IPS-18c (cell line): ENCODE data around the gene RREB1.

Experiments
- H3K4me3 ChIP-seq: 2 replicates; pipeline ENCODE4 v1.7.0; 2013; ENCODE audit warnings: low read depth, mild to moderate bottlenecking, low read length, moderate library complexity; ENCODE audit not compliant: insufficient read depth
- H3K9me3 ChIP-seq: one replicate; pipeline ENCODE4 v1.6.1; 2013; ENCODE audit warnings: mild to moderate bottlenecking, low read length, moderate library complexity; ENCODE audit not compliant: control insufficient read depth, insufficient read depth

Gene RREB1

DNA sequence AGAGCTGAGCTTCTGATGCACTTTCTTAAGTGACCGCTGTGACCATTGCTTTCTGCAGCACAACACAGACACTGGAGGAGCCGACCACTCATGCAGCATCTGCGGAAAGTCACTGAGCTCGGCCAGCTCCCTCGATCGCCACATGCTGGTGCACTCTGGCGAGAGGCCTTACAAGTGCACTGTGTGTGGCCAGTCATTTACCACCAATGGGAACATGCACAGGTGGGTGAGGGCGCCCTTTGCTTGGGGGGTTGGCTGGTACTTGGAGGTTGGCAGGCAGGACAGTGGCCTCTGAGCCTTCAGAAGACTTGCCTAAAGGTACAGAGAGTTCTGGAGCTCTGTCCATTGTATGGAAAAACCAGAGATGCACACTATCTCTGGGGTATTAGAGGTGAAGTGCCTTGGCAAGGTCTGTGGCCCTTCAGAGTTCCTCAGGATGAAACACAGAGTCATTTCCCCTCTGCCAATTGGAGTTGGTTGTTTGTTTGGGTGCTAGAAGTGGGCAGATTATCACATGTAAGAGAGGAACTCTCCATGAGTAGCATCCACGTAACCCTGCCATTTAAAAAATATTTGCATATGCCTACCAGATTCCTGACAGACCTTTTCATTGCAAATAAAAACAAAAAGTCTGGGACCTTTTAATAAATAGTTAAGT, 81.5 kb downstream of the RREB1 start:
- no peak overlapping the region for H3K4me3 ChIP-seq

DNA sequence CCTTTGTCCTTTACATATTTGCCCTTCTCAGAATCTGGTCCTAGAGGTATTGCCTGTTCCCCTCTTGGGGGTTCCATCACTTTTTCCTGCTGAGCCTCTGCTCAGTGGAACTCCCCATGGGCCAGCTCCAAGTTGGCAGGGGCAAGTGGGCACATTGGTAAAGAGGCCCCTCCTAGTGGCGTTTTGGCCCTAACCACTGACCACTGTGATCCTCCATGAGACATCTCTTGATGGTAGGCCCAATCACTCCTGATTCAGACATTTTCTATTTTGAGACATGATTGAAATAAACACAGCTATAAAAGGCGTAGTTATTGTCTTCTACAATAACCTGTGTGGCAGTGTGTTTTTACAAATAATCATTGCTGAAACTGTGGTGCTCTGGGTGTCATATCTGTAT, 83.0 kb downstream of the RREB1 start:
- Histone ChIP-seq H3K9me3 (no peaks in the 10 kb centered on the region), H3K4me3 (no peak overlapping the region)

More for the DNA sequence above, 81.5 kb downstream of the RREB1 start:
- peaks cover 2% of the 10 kb centered on the region for H3K9me3 ChIP-seq

DNA sequence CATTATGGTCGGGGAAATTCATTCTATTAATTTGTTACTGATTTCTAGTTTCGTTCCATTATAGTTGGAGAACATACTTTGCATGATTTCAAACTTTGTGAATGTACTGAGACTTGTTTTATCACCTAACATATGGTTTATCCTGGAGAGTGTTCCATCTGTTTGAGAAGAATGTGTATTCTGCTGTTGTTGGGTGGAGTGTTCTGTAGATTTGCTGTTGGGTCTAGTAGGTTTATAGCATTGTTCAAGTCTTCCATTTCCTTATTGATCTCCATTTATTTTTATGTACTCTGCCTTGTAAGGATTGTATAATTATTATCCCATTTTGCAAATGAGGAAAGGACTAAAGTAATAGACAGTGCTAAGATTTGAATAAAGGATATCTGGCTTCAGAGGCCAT, 85.4 kb downstream of the RREB1 start:
- Histone ChIP-seq H3K9me3 (no peaks in the 10 kb centered on the region), H3K4me3 (no peak overlapping the region)

DNA sequence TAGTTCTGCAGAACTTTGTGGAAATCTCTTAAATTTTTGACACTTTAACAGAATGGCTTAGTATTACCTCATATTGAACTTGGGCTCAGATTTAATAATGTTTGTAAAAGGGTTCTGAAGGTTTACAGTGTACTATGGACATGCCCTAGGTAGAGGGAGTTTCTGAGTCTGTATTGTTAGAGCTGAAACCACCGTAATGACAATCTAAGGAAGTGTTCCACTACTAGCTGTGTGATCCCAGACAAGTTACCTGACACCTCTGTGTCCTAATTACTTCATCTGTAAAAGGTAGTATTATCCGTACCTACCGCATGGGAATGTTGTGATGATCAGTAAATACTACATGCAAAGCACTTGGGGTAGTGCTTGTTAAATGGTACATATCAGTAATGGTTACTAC, 86.9 kb downstream of the RREB1 start:
- no peaks in the 10 kb centered on the region for H3K9me3 ChIP-seq

DNA sequence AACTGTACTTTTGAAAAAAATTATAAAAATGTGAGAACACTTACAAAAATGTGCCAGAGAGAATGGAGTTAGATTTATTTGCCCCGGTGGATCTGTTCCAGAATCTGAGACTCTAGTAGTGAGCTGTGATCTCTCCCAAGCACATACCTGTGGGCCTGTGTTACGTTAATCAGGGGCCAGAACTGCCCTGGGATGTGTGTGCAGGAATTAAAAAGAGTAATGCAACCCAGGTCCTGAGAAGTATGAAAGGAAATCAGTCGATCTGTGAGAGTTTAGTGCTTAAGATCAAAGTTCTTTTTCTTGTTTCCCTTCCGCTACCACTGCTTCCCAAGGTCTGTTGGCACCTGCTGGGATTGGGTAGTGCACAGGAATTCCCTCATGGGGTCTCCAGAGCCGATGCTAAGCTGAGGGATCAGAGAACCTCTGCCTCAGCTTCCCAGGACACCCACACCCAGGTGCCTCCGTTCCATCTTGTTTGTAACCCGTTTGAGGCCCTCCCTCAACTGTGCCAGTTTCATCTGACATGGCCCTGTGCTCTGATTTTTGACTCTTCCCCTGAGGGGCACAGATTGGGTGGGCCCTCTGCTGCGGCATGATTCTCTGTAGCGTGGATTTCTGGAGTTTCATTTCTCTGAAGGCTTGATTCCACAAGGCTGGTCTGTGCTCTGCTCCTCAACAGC, 87.7 kb downstream of the RREB1 start:
- H3K9me3 ChIP-seq: no peaks in the 10 kb centered on the region
- H3K4me3 ChIP-seq: no peak overlapping the region

More for the DNA sequence above, 86.9 kb downstream of the RREB1 start:
- H3K4me3 ChIP-seq: no peak overlapping the region

DNA sequence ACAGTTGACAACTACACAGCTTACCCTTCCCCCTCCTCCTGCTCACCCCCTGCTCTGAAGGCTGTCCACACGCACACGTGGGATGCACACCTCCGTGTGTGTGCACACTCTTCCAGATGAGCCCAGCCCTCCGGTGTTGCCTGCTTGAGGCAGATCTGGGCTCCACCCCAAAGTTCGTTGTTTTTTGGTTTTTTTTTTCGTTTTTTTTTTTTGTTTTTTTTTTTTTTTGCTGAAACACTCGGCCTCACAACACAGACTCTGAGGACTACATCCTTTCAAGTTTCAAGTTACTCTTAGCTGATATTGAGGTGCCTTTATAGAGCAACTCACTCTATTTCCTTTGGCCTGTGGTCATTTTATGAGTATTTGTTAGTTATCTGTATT, 88.2 kb downstream of the RREB1 start:
- Histone ChIP-seq H3K9me3 (no peaks in the 10 kb centered on the region), H3K4me3 (no peak overlapping the region)

DNA sequence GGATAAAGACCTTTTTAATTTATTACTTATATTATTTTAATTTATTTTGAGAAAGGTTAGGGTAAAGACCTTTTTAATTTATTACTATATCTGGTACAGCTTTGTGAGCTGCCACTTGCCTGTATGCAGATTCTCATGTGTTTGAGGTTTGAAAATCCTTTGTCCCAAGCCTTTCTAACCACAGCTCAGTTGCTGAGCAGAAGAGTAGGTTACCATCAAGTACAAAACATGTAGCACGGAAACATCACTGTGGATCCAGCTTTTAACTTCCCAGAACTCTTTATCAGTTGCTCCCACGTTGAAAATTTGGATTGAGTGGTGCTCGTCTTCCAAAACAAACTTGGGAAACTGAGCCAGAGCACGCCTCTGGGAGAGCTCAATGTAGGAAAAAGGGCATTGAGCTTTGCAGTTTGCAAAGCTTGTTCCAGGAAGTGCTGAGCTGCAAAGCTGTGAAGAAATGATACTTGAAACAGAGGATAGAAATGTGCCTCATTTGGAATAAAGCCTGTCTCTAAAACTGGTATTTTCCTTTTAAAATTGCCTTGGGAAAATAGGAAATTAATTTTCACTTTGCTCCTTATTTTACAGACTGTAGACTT, 89.0 kb downstream of the RREB1 start:
- no peaks in the 10 kb centered on the region for H3K9me3 ChIP-seq
- no peak overlapping the region for H3K4me3 ChIP-seq

DNA sequence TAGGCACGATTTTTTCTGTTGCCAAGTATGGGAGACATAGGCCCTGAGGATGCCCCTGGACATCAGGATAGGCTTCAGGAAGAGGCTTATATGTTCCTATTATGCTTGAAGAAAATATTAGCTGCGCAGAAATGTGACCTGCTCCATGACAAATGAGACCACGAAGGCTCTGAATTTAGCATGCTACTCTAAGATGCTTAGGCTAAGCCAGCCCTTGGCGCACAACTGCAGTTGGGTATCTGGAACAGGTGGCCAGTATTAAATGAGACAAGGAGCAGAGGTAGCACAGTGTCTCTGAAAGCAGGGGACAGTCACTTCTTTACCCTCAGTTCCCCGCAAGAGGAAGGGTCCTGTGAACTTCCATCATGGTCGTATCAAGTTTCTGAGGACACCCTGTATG, 90.0 kb downstream of the RREB1 start:
- no peak overlapping the region for H3K4me3 ChIP-seq
- no peaks in the 10 kb centered on the region for H3K9me3 ChIP-seq

DNA sequence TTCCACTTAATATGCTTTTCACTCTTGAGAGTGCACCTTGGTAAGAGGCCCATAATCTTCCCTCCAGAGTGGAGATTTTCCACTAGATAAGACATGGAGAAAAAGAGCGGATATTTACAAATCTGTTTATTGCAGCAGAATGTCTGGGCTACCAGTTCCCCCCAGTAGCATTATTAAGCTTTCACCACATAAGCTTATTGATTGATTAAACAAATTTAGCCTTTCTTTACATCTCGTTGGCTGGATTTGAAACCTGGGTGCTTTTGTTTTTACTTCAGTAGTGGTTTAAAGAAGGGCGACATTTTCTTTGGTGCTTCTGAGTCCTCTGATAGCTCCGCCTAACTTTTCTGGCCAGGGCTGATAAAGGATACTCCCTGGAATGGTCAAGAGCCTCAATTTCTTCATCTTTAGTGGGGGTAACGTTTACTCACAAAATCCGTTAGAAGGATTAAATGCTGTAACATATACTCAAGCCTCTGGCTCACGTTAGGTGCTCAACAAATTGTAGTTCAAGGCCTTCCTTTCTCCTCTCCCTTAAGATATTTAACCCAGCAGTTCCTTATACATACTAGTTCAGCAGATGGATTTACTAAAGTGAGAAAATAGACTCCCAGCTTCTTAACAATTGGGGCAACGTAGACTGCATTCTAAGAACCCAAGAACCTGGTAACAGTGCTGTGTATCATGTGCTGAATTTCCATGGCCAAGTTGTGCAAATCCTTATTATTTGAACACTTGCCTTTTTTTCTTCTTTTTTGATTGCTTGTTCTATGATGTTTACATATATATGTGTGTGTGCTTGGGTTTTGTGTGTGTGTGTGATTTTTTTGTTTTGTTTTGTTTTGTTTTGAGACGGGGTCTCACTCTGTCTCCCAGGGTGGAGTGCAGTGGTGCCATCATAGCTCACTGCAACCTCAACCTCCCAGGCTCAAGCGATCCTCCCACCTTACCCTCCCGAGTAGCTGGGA, 91.4 kb downstream of the RREB1 start:
- H3K4me3 ChIP-seq: no peak overlapping the region

DNA sequence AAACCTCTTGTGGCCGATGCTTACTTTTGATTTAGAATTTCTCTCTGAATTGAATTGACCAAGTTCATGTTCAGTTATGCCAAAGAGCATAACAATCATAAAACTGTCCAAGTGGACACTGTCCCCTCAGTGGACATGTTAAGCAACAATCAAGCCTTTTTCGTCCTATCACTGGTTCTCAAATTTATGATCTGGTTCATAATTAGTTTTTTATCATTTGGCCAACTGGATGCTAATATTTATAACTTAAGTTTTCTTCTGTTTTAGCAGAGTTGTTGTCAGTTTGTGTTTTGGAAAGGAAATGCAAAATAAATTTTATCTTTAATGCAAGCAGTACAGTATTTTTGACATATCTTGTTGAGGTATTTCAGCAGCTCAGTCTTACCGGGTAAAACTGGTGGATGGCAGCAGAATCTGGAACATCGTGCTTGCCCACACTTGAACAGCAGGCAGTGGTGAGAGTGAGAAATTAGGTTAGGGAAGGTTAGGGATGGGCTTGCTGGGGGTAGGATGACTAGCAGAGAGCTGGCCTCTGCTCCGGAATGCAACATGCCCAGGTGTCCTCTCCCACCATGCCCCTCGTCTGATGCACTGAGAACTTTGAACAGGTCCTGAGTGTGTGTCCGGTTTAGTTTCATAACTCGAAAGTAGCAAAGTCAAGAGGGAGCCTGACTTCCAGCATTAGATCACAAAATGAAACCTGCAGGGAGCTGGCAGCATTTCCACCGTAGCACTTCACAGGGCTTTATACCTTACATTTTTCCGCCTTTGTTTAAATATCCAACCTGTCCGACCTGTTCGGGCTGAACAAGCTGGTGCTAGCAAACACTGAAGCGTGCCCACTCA, 93.1 kb downstream of the RREB1 start:
- no peaks in the 10 kb centered on the region for H3K9me3 ChIP-seq
- no peak overlapping the region for H3K4me3 ChIP-seq

More for the DNA sequence above, 91.4 kb downstream of the RREB1 start:
- H3K9me3 ChIP-seq: no peaks in the 10 kb centered on the region

DNA sequence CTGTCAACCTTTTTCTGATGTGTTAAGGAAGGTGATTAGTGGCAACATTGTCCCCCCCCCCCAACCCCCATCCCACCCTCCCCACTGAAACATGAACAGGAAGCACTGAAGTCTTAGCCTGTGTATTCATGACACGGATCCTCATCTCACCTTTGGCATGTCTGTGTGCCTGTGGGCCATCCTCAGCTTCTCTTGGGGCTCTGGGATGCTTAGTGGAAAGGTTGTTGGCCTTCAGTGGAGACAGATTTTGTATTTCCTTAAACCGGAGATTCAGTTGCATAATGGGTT, 93.6 kb downstream of the RREB1 start:
- no peak overlapping the region for H3K4me3 ChIP-seq
- no peaks in the 10 kb centered on the region for H3K9me3 ChIP-seq

DNA sequence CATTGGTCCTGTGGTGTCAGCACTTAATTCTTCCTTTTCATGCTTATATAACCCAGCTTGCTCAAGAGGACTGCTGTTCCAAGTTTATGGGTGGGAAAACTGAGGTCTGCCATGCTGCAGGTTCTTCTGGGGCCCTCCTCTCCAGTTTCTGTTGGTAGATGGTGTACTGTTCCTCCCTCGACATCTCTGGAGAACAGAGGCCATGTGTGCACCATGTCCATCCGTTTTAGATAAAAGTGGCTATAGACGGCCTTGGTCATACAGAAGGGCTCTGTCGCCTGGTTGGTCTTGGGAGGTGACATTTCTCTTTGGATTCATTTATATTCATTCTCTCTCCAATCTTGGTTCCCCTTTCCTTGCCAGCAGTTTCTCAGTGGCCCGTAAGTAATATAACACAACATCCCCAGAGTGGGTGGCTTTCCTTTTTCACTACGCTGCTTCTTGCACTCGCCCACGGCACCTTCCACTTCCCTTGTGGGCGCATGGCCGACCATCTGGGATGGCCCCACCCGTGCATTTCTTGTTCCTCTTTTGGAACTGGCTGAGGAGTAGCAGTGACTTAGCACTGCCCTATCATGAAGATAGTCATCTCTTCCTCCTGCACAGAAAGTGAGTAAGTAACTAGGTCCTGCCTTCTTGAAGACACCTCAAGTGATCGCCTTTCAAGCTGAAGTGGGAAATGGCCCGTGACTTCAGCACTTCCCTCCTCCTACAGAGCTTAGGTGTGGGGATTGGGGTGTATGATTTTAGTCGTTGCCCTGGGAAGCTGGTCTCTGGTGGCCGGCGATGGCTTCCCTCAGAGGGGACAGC, 94.2 kb downstream of the RREB1 start:
- Histone ChIP-seq H3K4me3 (no peak overlapping the region), H3K9me3 (no peaks in the 10 kb centered on the region)

DNA sequence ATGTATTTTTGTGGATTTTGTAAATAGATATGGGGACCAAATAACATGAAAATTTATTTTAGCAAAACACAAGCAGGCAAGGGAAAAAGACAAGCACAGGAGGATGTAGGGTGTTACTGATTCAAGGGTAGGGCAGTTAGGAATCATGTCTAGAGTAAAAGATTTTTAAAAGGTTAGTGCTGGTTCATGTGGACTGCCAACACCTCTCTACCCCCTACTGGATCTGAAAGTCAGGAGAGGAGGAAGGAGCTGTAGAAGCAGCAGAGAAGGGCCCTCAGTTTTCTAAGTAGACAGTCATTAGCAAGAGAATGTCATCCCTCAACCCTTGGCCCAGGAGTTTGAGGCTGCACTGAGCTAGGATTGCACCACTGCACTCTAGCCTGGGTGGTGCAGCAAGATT, 95.2 kb downstream of the RREB1 start:
- Histone ChIP-seq H3K9me3 (no peaks in the 10 kb centered on the region), H3K4me3 (no peak overlapping the region)

DNA sequence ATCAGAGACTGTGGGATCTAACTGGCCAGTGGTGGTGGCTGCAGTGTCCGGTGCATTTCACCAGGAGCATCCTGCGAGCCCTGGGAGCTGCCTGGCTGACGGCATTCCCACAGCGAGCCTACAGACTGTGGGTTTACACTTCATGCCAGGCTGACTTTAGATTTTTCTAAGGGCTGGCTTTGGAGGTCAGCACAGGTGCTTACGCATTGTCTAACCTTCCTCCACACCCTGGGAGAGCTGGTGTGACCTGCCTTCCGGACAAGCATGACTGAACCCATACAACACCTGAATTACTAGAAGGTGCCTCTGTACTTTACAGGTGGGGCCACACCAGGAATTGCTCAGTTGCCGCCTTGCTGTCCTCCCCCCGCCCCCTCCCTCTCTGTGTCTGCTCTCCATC, 96.2 kb downstream of the RREB1 start:
- Histone ChIP-seq H3K4me3 (no peak overlapping the region), H3K9me3 (no peaks in the 10 kb centered on the region)

DNA sequence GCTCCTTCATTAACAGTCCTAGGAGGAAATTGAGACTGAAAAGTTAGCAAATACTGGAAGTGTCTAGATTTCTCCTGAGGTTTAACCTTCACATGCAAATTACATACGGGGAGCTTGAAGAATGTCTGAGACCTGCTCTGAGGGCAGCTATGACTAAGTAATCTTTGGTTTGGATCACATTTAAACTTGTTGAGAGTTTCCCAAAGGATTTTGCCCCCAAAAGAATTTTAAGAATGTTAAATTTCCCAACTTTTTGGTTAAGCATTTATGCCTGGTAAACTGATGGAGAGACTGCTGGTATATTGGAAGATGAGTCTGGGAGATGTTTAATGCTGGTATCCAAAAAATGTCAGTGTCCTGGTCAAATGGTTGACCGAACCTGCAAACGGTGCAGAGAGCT, 97.0 kb downstream of the RREB1 start:
- Histone ChIP-seq H3K4me3 (no peak overlapping the region), H3K9me3 (no peaks in the 10 kb centered on the region)

DNA sequence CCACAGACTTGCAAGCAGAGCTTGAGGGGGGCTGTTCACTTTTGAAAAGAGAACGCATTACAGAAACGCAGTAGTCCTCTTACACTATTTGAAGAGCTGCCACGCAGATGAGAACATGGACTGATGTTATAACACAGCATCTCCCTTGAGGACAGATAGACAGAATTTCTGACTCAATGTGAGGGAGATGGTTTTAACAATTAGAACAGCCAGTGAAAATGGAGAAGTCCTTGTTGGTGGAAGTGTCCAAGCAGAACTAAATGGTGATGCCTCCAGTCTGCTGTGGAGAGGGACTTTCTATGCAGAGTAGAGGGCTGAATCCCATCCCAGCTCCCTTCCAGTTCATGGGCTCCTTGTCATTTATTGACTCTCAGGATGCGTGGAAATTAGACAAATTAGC, 100.0 kb downstream of the RREB1 start:
- Histone ChIP-seq H3K9me3 (no peaks in the 10 kb centered on the region), H3K4me3 (no peak overlapping the region)
